Fibroblast of mammary gland (primary cell): ENCODE data around the gene FAF1.

Experiments used
- DNase-seq: peaks from one replicate; pipeline ENCODE4 v3.0.0-alpha.2; 2010; ENCODE audit warnings: low read depth
- H3K4me3 ChIP-seq: 2 replicates; pipeline ENCODE4 v1.5.1; 2011; ENCODE audit warnings: low read depth, mild to moderate bottlenecking, low read length, moderate library complexity; ENCODE audit not compliant: control insufficient read depth
- CTCF ChIP-seq: conservative IDR thresholded peaks from 2 replicates; pipeline ENCODE4 v1.5.1; 2011; ENCODE audit warnings: low read depth, low read length, inconsistent platforms; ENCODE audit not compliant: control insufficient read depth, insufficient read depth

The FAF1 gene

DNA sequence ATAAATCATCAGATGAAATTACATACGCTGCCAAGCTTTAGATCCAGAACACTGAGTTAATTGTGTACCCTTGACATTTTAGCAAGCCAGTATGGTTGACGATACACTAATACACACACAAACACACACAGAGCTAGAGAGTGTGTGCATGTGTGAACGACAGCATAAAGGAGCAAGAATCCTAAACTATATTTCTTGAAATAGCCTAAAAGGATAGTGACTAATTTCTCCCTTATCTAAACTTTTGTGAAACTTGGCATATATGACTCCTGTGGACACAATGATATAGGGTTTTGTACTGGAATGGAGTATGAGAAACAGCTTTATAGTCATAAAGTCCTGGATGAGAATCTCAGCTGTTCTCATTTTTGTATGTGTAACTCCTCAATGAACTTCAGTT is 471.7 kb downstream of the FAF1 start:
- H3K4me3 ChIP-seq = no peak overlapping the region
- no peak for TF ChIP-seq CTCF
- DNase-seq = no peak

- no peak overlapping the region for H3K4me3 ChIP-seq
- no peak for DNase-seq
- no peak for TF ChIP-seq CTCF
Observed at GRCh38 chr1:50487725-50488124, 472.3 kb downstream of the FAF1 start.

DNA sequence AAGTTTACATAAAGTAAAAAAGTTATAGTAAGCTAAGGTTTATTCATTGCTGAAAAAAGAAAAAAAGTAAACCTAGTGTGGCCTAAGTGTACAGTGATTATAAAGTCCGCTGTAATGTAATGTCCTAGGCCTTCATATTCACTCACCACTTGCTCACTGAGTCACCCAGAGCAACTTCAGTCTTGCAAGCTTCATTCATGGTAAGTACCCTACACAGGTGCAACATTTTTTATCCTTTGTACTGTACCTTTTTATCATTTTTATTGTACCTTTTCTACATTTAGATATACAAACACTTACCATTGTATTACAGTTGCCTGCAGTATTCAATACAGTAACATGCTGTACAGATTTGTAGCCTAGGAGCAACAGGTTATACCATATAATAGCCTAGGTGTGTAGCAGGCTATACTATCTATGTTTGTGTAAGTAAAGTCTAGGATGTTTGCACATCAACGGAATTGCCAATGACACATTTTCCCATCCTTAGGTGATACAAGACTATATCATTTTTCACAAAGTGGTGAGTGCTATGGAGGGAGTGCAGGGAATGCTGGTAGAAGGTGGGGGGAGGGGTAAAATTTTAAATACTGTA is 478.8 kb downstream of the FAF1 start:
- no peak overlapping the region for H3K4me3 ChIP-seq
- DNase-seq = no peak
- no peak for TF ChIP-seq CTCF

DNA sequence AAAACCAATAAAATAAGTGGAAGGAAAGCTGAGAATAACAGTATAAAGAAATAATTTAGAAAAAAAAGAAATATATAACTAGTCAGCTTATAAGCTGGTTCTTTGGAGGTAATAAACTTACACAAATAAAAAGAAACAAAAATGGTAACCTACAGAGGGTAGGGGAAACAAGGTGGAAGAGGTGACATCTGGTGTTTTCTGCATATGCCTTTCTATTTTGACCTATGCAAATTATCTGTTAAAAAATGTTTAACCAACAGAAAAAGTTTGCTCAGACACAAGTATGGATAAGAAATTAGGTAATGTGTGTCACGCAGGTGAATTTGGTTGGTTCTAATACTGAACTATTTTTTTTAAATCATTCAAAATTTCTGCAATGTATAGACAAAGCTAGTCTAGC is 483.3 kb downstream of the FAF1 start:
- H3K4me3 ChIP-seq = no peak overlapping the region
- DNase-seq = no peak
- TF ChIP-seq CTCF = no peak

GRCh38 chr1:50474859-50475809 is 484.9 kb downstream of the FAF1 start:
- H3K4me3 ChIP-seq = no peak overlapping the region
- no peak for TF ChIP-seq CTCF

GRCh38 chr1:50473513-50473912 is 486.6 kb downstream of the FAF1 start:
- no peak overlapping the region for H3K4me3 ChIP-seq
- no peak for DNase-seq
- no peak for TF ChIP-seq CTCF

More at GRCh38 chr1:50474859-50475809, 484.9 kb downstream of the FAF1 start:
- DNase-seq = peak; percentile 7
